ENCODE results near the gene FNDC11. TPM values are rescaled to one million over a fixed set of nuclear protein-coding genes. Genes with fewer than 3 reads are reported as not detected.

The FNDC11 gene
- total and polyA plus RNA-seq, 2 of the 13 experiments (the other 11 are each of a cell fraction or from before 2014, with no cell fraction given): 0.07 TPM; not detected in 1

DNA sequence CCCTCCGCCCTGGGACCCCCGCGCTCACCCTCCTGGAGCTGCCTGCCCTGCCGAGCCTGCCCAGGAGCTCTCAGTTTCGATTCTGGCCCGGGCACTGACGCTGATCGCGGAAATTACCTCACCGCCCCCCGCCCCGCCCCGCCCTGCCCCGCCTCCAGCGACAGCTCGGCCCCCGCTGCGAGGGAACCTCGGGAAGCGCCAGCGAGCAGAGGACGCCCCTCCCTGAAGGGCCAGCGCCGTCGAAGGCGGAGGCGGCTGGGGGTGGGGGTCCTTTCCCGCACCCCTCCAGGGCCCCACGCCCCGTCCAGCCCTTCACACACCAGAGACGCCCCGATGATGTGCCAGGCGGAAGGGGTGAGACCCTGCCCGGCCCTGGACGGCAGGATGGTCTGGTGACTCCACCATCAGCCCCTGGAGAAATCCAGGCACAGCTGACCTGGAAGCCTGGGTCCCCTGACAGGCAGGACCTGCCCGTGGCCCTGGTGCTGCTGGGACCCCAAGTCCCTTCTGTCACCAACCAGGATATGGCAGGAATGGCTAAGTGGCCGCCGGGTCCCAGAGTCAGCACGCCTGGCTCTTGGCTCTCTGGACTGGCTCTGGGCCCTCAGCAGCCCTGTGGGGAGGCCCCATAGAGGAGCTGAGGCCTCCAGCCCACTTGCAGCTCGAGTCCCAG lies 20.3 kb downstream of the FNDC11 start, which contains the start of gene HELZ2 (continued):
- TF ChIP-seq, protein P1, sequence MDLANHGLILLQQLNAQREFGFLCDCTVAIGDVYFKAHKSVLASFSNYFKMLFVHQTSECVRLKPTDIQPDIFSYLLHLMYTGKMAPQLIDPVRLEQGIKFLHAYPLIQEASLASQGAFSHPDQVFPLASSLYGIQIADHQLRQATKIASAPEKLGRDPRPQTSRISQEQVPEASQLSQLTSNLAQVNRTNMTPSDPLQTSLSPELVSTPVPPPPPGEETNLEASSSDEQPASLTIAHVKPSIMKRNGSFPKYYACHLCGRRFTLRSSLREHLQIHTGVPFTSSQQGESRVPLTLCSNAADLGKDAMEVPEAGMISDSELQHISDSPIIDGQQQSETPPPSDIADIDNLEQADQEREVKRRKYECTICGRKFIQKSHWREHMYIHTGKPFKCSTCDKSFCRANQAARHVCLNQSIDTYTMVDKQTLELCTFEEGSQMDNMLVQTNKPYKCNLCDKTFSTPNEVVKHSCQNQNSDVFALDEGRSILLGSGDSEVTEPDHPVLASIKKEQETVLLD (CRISPR knock-in tag; IDR thresholded peaks at IDR 0.05; ENCODE audit: low read depth): no peak
- TF ChIP-seq RNF2 (conservative IDR thresholded peaks at IDR 0.05; ENCODE audit: low read depth) (0 out of 2 replicates have a peak, but pooled peaks have one; percentile 19), ZNF713 (CRISPR knock-in tag; IDR thresholded peaks at IDR 0.05) (no peak), SATB2 (CRISPR knock-in tag; IDR thresholded peaks at IDR 0.05) (no peak), ZNF17 (CRISPR knock-in tag; IDR thresholded peaks at IDR 0.05) (no peak), ZNF569 (CRISPR knock-in tag; IDR thresholded peaks at IDR 0.05; ENCODE audit: borderline replicate concordance) (0 out of 2 replicates have a peak, but pooled peaks have one; percentile 23), RFX1 (IDR thresholded peaks at IDR 0.05) (no peak), ZNF510 (CRISPR knock-in tag; IDR thresholded peaks at IDR 0.05; ENCODE audit: low read depth) (no peak), ZNF614 (CRISPR knock-in tag; IDR thresholded peaks at IDR 0.05; ENCODE audit: borderline replicate concordance) (no peak), NCOR1 (IDR thresholded peaks at IDR 0.05; ENCODE audit: borderline replicate concordance, low read length) (no peak), AGO1 (IDR thresholded peaks at IDR 0.05; ENCODE audit: low read depth, low read length, poor library complexity, severe bottlenecking) (peak; percentile 37), ZNF430 (CRISPR knock-in tag; IDR thresholded peaks at IDR 0.05) (0 out of 2 replicates have a peak, but pooled peaks have one; percentile 26), ZMYM3 (CRISPR knock-in tag; IDR thresholded peaks at IDR 0.05) (no peak), ZNF788 (CRISPR knock-in tag; IDR thresholded peaks at IDR 0.05; ENCODE audit: borderline replicate concordance) (peak; percentile 58; the same call in 1 of the 2 replicates), RFX5 (IDR thresholded peaks at IDR 0.05; ENCODE audit: low read depth, low read length) (no peak), ZNF335 (CRISPR knock-in tag; IDR thresholded peaks at IDR 0.05) (0 out of 2 replicates have a peak, but pooled peaks have one; percentile 37), REPIN1 (CRISPR knock-in tag; IDR thresholded peaks at IDR 0.05; ENCODE audit: borderline replicate concordance, low read depth) (peak; percentile 39; the same call in 1 of the 2 replicates), BORCS8-MEF2B (CRISPR knock-in tag; IDR thresholded peaks at IDR 0.05) (peak; percentile 73; the same call in 1 of the 2 replicates)
- TF ChIP-seq, protein P2, sequence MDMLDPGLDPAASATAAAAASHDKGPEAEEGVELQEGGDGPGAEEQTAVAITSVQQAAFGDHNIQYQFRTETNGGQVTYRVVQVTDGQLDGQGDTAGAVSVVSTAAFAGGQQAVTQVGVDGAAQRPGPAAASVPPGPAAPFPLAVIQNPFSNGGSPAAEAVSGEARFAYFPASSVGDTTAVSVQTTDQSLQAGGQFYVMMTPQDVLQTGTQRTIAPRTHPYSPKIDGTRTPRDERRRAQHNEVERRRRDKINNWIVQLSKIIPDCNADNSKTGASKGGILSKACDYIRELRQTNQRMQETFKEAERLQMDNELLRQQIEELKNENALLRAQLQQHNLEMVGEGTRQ (IDR thresholded peaks at IDR 0.05; ENCODE audit: low read depth, low read length): no peak
- TF ChIP-seq, protein P2 (CRISPR knock-in tag; IDR thresholded peaks at IDR 0.05; ENCODE audit: borderline replicate concordance): no peak
- TF ChIP-seq, protein P3, sequence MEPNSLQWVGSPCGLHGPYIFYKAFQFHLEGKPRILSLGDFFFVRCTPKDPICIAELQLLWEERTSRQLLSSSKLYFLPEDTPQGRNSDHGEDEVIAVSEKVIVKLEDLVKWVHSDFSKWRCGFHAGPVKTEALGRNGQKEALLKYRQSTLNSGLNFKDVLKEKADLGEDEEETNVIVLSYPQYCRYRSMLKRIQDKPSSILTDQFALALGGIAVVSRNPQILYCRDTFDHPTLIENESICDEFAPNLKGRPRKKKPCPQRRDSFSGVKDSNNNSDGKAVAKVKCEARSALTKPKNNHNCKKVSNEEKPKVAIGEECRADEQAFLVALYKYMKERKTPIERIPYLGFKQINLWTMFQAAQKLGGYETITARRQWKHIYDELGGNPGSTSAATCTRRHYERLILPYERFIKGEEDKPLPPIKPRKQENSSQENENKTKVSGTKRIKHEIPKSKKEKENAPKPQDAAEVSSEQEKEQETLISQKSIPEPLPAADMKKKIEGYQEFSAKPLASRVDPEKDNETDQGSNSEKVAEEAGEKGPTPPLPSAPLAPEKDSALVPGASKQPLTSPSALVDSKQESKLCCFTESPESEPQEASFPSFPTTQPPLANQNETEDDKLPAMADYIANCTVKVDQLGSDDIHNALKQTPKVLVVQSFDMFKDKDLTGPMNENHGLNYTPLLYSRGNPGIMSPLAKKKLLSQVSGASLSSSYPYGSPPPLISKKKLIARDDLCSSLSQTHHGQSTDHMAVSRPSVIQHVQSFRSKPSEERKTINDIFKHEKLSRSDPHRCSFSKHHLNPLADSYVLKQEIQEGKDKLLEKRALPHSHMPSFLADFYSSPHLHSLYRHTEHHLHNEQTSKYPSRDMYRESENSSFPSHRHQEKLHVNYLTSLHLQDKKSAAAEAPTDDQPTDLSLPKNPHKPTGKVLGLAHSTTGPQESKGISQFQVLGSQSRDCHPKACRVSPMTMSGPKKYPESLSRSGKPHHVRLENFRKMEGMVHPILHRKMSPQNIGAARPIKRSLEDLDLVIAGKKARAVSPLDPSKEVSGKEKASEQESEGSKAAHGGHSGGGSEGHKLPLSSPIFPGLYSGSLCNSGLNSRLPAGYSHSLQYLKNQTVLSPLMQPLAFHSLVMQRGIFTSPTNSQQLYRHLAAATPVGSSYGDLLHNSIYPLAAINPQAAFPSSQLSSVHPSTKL (CRISPR knock-in tag; IDR thresholded peaks at IDR 0.05): 0 out of 2 replicates have a peak, but pooled peaks have one; percentile 28
- TF ChIP-seq, protein P4, sequence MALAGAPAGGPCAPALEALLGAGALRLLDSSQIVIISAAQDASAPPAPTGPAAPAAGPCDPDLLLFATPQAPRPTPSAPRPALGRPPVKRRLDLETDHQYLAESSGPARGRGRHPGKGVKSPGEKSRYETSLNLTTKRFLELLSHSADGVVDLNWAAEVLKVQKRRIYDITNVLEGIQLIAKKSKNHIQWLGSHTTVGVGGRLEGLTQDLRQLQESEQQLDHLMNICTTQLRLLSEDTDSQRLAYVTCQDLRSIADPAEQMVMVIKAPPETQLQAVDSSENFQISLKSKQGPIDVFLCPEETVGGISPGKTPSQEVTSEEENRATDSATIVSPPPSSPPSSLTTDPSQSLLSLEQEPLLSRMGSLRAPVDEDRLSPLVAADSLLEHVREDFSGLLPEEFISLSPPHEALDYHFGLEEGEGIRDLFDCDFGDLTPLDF (CRISPR knock-in tag; IDR thresholded peaks at IDR 0.05): no peak

All from HepG2 (cell line).